WTC11 (cell line): ENCODE measurements around the gene EGR4. TPM values are rescaled to one million over a fixed set of nuclear protein-coding genes. Genes with fewer than 3 reads are reported as not detected.

Experiments used
- ARID4B ChIP-seq: sonication (generic); formaldehyde crosslinking; IDR thresholded peaks from 2 replicates; pipeline ENCODE4 v1.8.0; 2023; ENCODE audit warnings: missing genetic modification reagents, mild to moderate bottlenecking, borderline replicate concordance
- E2F4 ChIP-seq: sonication (generic); formaldehyde crosslinking; IDR thresholded peaks from 2 replicates; pipeline ENCODE4 v1.8.1; 2022; ENCODE audit warnings: low read depth, mild to moderate bottlenecking, moderate library complexity, missing genetic modification reagents, borderline replicate concordance
- EMX1 ChIP-seq: fragments of 250-450 bp; sonication (Bioruptor Pico); IDR thresholded peaks from 2 replicates; pipeline ENCODE4 v1.8.0; 2021; ENCODE audit warnings: mild to moderate bottlenecking
- ERG ChIP-seq: fragments of 250-450 bp; sonication (Bioruptor Pico); IDR thresholded peaks from 2 replicates; pipeline ENCODE4 v1.8.0; 2021; ENCODE audit warnings: mild to moderate bottlenecking
- ETV6 ChIP-seq: sonication (generic); formaldehyde crosslinking; IDR thresholded peaks from 2 replicates; pipeline ENCODE4 v1.8.1; 2022; ENCODE audit warnings: mild to moderate bottlenecking, missing genetic modification reagents
- GABPB1 ChIP-seq: sonication (generic); formaldehyde crosslinking; IDR thresholded peaks from 2 replicates; pipeline ENCODE4 v1.8.1; 2023; ENCODE audit warnings: mild to moderate bottlenecking, missing genetic modification reagents
- MYBL2 ChIP-seq: sonication (generic); formaldehyde crosslinking; IDR thresholded peaks from 2 replicates; pipeline ENCODE4 v1.8.1; 2023; ENCODE audit warnings: mild to moderate bottlenecking, moderate library complexity, missing genetic modification reagents
- NFE2L1 ChIP-seq: sonication (generic); formaldehyde crosslinking; IDR thresholded peaks from 2 replicates; pipeline ENCODE4 v1.8.1; 2023; ENCODE audit warnings: missing genetic modification reagents
- NR3C1 ChIP-seq: sonication (generic); formaldehyde crosslinking; conservative IDR thresholded peaks from 2 replicates; pipeline ENCODE4 v1.8.1; 2023; ENCODE audit warnings: low read depth, mild to moderate bottlenecking, missing genetic modification reagents
- RELA ChIP-seq: sonication (generic); formaldehyde crosslinking; IDR thresholded peaks from 2 replicates; pipeline ENCODE4 v1.8.1; 2022; ENCODE audit warnings: missing genetic modification reagents, mild to moderate bottlenecking, borderline replicate concordance
- SMAD4 ChIP-seq: sonication (generic); formaldehyde crosslinking; IDR thresholded peaks from 2 replicates; pipeline ENCODE4 v1.8.0; 2022; ENCODE audit warnings: mild to moderate bottlenecking, missing genetic modification reagents
- SOX15 ChIP-seq: fragments of 250-450 bp; sonication (Bioruptor Pico); IDR thresholded peaks from 2 replicates; pipeline ENCODE4 v1.9.0; 2021; ENCODE audit warnings: mild to moderate bottlenecking
- SP1 ChIP-seq: sonication (generic); formaldehyde crosslinking; conservative IDR thresholded peaks from 2 replicates; pipeline ENCODE4 v1.8.1; 2022; ENCODE audit warnings: missing genetic modification reagents
- ZNF416 ChIP-seq: fragments of 250-450 bp; sonication (Bioruptor Pico); IDR thresholded peaks from 2 replicates; pipeline ENCODE4 v1.9.0; 2021; ENCODE audit warnings: mild to moderate bottlenecking, inconsistent platforms
- total RNA-seq: library from RNA; stranded (reverse); gene quantifications from 3 replicates; pipeline ENCODE4 v1.2.3, GENCODE V29; 2021
- TF ChIP-seq, protein P1 (sequence below): fragments of 250-450 bp; sonication (Bioruptor Pico); IDR thresholded peaks from 2 replicates; pipeline ENCODE4 v2.1.2; 2022; ENCODE audit warnings: mild to moderate bottlenecking, moderate library complexity
- TF ChIP-seq, protein P2 (sequence below): fragments of 200-600 bp; IDR thresholded peaks from 2 replicates; pipeline ENCODE4 v1.8.0; 2022; ENCODE audit warnings: antibody characterized with exemption
- TF ChIP-seq, protein P3 (sequence below): sonication (generic); formaldehyde crosslinking; IDR thresholded peaks from 2 replicates; pipeline ENCODE4 v1.8.1; 2023; ENCODE audit warnings: mild to moderate bottlenecking, moderate library complexity, missing genetic modification reagents
- TF ChIP-seq, protein P4 (sequence below): sonication (generic); formaldehyde crosslinking; IDR thresholded peaks from 2 replicates; pipeline ENCODE4 v1.8.1; 2023; ENCODE audit warnings: mild to moderate bottlenecking, missing genetic modification reagents
- TF ChIP-seq, protein P5 (sequence below): fragments of 250-450 bp; sonication (Bioruptor Pico); IDR thresholded peaks from 2 replicates; pipeline ENCODE4 v1.9.0; 2021; ENCODE audit warnings: mild to moderate bottlenecking, borderline replicate concordance

EGR4 gene
- total RNA-seq, 1 experiment from 2014 or later: 0.13 TPM

GRCh38 chr2:73268830-73269685, 24.3 kb downstream of the EGR4 start (continued):
- TF ChIP-seq, protein P1, sequence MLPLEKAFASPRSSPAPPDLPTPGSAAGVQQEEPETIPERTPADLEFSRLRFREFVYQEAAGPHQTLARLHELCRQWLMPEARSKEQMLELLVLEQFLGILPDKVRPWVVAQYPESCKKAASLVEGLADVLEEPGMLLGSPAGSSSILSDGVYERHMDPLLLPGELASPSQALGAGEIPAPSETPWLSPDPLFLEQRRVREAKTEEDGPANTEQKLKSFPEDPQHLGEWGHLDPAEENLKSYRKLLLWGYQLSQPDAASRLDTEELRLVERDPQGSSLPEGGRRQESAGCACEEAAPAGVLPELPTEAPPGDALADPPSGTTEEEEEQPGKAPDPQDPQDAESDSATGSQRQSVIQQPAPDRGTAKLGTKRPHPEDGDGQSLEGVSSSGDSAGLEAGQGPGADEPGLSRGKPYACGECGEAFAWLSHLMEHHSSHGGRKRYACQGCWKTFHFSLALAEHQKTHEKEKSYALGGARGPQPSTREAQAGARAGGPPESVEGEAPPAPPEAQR (CRISPR knock-in tag): no peak
- TF ChIP-seq GABPB1 (no peak), EMX1 (CRISPR knock-in tag) (0 out of 2 replicates have a peak, but pooled peaks have one; percentile 37), ZNF416 (0 out of 2 replicates have a peak, but pooled peaks have one; percentile 21), ERG (CRISPR knock-in tag) (no peak), SP1 (CRISPR knock-in tag) (no peak), E2F4 (no peak; the same call in 1 of the 2 replicates), MYBL2 (no peak), NR3C1 (CRISPR knock-in tag) (peak; percentile 95; the same call in 1 of the 2 replicates), ARID4B (CRISPR knock-in tag) (peak; percentile 95), SMAD4 (peak; percentile 82; the same call in 1 of the 2 replicates), RELA (CRISPR knock-in tag) (peak; percentile 90; the same call in 1 of the 2 replicates), SOX15 (CRISPR knock-in tag) (no peak), NFE2L1 (CRISPR knock-in tag) (peak; percentile 43; the same call in 1 of the 2 replicates), ETV6 (CRISPR knock-in tag) (peak; percentile 98)
- TF ChIP-seq, protein P2, sequence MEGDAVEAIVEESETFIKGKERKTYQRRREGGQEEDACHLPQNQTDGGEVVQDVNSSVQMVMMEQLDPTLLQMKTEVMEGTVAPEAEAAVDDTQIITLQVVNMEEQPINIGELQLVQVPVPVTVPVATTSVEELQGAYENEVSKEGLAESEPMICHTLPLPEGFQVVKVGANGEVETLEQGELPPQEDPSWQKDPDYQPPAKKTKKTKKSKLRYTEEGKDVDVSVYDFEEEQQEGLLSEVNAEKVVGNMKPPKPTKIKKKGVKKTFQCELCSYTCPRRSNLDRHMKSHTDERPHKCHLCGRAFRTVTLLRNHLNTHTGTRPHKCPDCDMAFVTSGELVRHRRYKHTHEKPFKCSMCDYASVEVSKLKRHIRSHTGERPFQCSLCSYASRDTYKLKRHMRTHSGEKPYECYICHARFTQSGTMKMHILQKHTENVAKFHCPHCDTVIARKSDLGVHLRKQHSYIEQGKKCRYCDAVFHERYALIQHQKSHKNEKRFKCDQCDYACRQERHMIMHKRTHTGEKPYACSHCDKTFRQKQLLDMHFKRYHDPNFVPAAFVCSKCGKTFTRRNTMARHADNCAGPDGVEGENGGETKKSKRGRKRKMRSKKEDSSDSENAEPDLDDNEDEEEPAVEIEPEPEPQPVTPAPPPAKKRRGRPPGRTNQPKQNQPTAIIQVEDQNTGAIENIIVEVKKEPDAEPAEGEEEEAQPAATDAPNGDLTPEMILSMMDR: no peak
- TF ChIP-seq, protein P3, sequence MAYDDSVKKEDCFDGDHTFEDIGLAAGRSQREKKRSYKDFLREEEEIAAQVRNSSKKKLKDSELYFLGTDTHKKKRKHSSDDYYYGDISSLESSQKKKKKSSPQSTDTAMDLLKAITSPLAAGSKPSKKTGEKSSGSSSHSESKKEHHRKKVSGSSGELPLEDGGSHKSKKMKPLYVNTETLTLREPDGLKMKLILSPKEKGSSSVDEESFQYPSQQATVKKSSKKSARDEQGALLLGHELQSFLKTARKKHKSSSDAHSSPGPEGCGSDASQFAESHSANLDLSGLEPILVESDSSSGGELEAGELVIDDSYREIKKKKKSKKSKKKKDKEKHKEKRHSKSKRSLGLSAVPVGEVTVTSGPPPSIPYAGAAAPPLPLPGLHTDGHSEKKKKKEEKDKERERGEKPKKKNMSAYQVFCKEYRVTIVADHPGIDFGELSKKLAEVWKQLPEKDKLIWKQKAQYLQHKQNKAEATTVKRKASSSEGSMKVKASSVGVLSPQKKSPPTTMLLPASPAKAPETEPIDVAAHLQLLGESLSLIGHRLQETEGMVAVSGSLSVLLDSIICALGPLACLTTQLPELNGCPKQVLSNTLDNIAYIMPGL (CRISPR knock-in tag): peak; percentile 94; the same call in 1 of the 2 replicates
- TF ChIP-seq, protein P4, sequence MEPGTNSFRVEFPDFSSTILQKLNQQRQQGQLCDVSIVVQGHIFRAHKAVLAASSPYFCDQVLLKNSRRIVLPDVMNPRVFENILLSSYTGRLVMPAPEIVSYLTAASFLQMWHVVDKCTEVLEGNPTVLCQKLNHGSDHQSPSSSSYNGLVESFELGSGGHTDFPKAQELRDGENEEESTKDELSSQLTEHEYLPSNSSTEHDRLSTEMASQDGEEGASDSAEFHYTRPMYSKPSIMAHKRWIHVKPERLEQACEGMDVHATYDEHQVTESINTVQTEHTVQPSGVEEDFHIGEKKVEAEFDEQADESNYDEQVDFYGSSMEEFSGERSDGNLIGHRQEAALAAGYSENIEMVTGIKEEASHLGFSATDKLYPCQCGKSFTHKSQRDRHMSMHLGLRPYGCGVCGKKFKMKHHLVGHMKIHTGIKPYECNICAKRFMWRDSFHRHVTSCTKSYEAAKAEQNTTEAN (CRISPR knock-in tag): no peak
- TF ChIP-seq, protein P5, sequence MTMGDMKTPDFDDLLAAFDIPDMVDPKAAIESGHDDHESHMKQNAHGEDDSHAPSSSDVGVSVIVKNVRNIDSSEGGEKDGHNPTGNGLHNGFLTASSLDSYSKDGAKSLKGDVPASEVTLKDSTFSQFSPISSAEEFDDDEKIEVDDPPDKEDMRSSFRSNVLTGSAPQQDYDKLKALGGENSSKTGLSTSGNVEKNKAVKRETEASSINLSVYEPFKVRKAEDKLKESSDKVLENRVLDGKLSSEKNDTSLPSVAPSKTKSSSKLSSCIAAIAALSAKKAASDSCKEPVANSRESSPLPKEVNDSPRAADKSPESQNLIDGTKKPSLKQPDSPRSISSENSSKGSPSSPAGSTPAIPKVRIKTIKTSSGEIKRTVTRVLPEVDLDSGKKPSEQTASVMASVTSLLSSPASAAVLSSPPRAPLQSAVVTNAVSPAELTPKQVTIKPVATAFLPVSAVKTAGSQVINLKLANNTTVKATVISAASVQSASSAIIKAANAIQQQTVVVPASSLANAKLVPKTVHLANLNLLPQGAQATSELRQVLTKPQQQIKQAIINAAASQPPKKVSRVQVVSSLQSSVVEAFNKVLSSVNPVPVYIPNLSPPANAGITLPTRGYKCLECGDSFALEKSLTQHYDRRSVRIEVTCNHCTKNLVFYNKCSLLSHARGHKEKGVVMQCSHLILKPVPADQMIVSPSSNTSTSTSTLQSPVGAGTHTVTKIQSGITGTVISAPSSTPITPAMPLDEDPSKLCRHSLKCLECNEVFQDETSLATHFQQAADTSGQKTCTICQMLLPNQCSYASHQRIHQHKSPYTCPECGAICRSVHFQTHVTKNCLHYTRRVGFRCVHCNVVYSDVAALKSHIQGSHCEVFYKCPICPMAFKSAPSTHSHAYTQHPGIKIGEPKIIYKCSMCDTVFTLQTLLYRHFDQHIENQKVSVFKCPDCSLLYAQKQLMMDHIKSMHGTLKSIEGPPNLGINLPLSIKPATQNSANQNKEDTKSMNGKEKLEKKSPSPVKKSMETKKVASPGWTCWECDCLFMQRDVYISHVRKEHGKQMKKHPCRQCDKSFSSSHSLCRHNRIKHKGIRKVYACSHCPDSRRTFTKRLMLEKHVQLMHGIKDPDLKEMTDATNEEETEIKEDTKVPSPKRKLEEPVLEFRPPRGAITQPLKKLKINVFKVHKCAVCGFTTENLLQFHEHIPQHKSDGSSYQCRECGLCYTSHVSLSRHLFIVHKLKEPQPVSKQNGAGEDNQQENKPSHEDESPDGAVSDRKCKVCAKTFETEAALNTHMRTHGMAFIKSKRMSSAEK: no peak
